RPMI8226 (cell line): ENCODE data around the gene SPTBN5.
A peak's percentile ranks its signal among the peaks of the same experiment; 100 is the strongest.
"Not testable (repeated sequence)": the region's sequence is repeated elsewhere in the genome, so short reads cannot be mapped to it uniquely, and the experiment has no call there.

Experiments
- DNase-seq: peaks from one replicate; pipeline ENCODE4 v3.0.0-alpha.2; 2015

SPTBN5 gene

GRCh38 chr15:41840673-41841072, 53.2 kb downstream of the SPTBN5 start:
- no peak for DNase-seq

- no peak for DNase-seq
Measured at GRCh38 chr15:41839781-41840491, 53.9 kb downstream of the SPTBN5 start.

GRCh38 chr15:41838400-41838897, 55.4 kb downstream of the SPTBN5 start, which contains the start of gene PLA2G4B:
TSS of gene PLA2G4B (plus strand) at chr15:41838847. CDS start at chr15:41838914, 67 bp downstream.
- no peak for DNase-seq

GRCh38 chr15:41836713-41837454, 57.0 kb downstream of the SPTBN5 start:
- no peak for DNase-seq

GRCh38 chr15:41836073-41836472, 57.8 kb downstream of the SPTBN5 start:
- DNase-seq = no peak

GRCh38 chr15:41834096-41834495, 59.8 kb downstream of the SPTBN5 start:
- DNase-seq = no peak

GRCh38 chr15:41832875-41833274, 61.0 kb downstream of the SPTBN5 start:
- no peak for DNase-seq

GRCh38 chr15:41832208-41832607, 61.6 kb downstream of the SPTBN5 start:
- no peak for DNase-seq

GRCh38 chr15:41831291-41831690, 62.6 kb downstream of the SPTBN5 start:
- not testable (repeated sequence) for DNase-seq

- DNase-seq = no peak
Measured at GRCh38 chr15:41829959-41830646, 63.8 kb downstream of the SPTBN5 start.

GRCh38 chr15:41828807-41829141, 65.1 kb downstream of the SPTBN5 start:
- no peak for DNase-seq

GRCh38 chr15:41827880-41828806, 65.7 kb downstream of the SPTBN5 start, which contains the start of gene JMJD7:
TSS of gene JMJD7 (plus strand) at chr15:41828092. CDS start at chr15:41828125, 33 bp downstream.
- DNase-seq = peak; percentile 86

GRCh38 chr15:41827290-41827879, 66.5 kb downstream of the SPTBN5 start:
- DNase-seq = no peak

- peak; percentile 21 for DNase-seq
Measured at GRCh38 chr15:41825572-41826535, 68.0 kb downstream of the SPTBN5 start.

- DNase-seq = no peak
Measured at GRCh38 chr15:41825145-41825544, 68.7 kb downstream of the SPTBN5 start.

GRCh38 chr15:41824062-41824745, 69.6 kb downstream of the SPTBN5 start:
- no peak for DNase-seq

- DNase-seq = no peak
Measured at GRCh38 chr15:41823502-41823901, 70.4 kb downstream of the SPTBN5 start.

- DNase-seq = no peak
Measured at GRCh38 chr15:41822957-41823356, 70.9 kb downstream of the SPTBN5 start.

- DNase-seq = no peak
Measured at GRCh38 chr15:41822471-41822870, 71.4 kb downstream of the SPTBN5 start.

- no peak for DNase-seq
Measured at GRCh38 chr15:41821831-41822230, 72.0 kb downstream of the SPTBN5 start.
